HG03432 (cell line): ENCODE measurements around the gene FGF12.

Source experiments
- ATAC-seq: cut with Tn5 transposase; IDR thresholded peaks from one replicate; pipeline ENCODE4 v1.9.1; 2021; ENCODE audit warnings: mild to moderate bottlenecking, moderate library complexity; ENCODE audit not compliant: unreplicated experiment

Gene FGF12

DNA sequence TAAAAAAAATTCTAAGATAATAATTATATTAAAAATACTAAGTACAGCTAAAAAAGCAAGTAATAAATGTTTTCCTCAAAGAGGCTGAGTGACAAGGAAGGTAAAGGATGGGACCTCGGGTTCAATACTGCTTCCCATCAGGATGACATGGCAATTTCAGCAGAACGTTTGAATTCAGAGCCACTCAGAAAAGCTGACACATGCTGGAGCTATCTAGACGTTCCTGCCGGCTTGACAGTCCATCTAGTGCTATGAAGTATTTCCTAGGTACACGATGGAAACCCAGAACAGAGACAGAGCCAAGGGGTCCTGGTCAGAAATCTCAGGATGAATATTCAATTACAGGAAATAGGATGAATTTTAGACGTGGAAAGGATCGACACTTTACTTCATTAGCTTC is 361.8 kb downstream of the FGF12 start:
- no peak for ATAC-seq

DNA sequence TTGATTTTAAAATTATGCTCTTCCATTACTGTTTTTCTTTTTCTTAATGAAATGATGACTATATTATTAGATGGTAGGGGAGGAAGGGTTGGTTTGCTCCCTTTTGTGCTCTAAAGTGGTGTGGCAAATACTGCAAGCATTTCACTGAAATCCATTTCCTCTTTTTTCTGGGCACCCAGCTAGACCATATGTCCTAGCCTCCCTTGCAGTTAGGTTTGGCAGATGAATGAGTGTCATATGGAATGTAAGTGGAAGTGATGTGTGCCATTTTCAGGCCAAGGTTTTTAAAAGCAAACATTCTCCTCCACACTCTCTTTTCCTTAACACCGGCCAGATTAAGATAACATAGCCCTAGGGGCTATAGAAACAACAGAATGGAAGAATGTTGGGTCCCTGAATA is 363.0 kb downstream of the FGF12 start:
- no peak for ATAC-seq

DNA sequence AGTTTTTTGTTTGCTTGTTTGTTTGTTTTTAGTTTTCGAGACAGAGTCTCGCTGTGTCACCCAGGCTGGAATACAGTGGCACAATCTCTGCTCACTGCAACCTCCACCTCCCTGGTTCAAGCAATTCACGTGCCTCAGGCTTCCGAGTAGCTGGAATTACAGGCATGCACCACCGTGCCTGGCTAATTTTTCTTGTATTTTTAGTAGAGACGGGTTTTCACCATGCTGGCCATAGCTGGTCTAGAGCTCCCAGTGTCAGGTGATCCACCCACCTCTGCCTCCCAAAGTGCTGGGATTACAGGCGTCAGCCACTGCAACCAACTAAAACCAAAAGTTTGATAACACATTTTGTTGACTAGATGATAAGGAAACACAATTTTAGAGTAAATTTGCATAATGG is 372.7 kb downstream of the FGF12 start:
- ATAC-seq = no peak

DNA sequence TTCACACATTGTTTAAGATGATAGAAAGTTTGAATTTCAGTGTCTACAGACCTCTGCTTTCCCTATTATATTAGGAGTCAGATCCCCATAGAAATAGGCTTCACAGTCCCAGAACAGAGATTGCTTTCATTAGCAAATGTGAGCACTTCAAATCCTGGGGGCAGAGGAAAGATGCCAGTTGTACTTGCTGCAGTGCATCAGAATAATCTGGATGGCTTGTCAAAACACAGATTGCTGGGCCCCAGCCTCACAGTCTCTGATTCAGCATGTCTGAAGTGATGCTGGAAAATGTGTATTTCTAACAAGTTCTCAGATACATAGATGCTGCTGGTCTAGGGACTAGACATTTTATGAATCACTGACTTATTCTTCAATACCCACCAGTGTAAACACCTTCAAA is 375.2 kb downstream of the FGF12 start:
- ATAC-seq = no peak

DNA sequence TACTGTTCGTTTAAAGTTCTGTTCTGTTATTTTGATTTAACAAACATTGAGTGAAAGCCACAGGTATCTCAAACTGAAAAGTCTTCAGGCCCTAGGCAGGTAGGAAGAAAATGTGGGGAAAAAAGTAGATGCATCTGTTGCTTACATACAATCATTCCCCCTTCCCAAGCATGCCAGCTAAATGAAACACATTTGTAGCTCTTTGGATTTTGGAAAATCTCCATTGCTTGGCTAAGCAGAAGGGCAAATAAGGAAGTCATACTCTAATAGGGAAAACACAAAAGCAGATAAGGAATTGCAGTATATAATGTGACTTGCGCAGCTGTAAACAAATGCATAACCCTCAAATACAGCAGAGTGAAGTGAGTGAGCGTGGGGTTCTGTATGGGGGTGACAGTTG is 375.9 kb downstream of the FGF12 start:
- no peak for ATAC-seq

DNA sequence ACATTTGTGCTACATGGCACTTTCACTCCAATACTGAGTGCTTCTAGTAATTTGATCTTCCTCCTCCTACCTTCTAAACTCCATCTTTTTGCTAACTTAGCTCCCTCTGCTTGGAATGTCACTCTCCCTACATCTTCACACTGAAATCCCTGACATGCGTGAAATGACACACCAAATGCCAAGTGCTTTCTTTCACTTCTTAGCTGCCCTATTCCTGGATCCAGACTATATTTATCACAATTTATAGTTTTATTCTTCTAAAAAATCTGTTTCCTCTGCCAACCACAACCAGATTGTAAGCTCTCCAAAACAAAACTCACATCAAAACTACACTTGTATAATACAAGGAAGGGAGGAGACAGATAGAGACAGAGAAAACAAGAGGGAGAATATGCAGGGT is 387.3 kb downstream of the FGF12 start:
- no peak for ATAC-seq

DNA sequence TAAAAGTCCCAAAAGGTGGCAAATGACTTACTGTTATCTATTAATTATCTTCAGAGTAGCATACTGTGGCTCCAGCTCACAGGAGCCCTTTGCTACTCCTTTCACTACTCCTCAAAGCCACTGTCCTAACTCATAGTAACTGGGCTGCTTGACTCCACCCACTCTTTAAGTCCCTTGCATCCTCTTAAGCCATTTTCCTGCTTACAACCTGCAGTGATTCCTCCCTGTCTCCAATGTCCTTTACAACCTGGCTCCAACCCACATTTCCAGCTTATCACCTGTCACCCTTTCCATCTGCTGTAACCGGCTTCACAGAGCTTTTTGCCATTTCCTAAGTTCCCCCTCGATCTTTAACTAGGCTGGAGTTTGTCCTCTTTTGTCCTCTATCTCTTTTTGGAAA is 388.1 kb downstream of the FGF12 start:
- ATAC-seq = no peak

DNA sequence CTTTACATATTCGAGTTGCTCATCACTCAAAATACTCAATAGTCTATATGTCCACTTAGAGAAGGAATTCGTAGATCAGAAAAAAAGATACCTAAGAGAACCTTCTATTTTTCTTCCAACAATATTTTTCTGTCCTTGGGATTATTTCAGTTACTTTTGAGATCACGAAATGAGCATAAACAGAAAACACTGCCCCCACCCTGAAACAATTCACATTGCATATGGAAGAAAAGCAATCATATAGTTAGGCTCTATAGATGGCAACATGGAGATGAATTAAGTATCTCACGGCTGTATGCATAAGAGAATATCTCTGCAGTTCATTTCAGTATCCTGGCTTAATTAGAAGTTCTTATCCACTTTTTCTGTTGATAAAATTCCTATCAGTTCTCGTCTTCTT is 391.1 kb downstream of the FGF12 start:
- ATAC-seq = no peak

DNA sequence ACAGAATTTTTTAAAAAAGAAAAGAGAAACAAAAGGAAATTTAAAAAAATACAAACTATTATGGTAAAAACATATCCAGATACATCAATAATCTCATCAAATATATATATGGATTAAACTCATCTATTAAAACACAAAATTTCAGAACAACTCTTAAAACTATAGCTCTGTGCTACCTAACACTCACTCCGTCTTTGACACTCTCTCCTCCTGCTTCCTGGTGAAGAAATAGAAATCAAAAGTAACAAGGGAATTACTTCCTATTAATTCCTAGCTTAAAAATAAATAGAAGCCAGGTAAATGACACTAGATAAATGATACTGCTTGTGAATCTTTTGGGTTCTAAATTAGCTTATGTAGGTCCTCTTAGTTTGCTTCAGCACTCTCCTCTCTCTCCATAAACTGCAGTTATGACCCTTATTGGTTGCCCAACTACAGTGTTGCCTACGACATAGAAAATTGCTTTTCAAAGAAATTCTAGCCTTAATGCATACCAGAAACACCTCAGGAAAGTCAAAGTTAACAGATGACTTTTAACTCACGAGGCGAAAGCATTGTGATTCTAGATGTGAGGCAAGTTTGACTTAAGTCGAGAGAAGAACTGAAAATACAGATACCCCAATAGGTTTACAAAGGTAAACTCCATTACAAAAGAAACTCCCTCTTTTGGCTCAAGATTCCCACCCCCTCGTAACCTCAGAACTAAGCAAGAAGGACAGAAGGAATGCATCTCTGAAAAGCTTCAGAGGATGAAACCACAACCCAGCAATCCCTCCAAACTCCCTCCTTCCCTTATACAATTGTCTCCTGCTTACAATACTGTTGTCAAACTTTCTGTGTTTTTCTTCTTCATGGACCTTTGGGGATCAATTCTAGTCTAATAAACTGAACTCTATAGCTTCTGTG is 394.7 kb downstream of the FGF12 start:
- no peak for ATAC-seq

DNA sequence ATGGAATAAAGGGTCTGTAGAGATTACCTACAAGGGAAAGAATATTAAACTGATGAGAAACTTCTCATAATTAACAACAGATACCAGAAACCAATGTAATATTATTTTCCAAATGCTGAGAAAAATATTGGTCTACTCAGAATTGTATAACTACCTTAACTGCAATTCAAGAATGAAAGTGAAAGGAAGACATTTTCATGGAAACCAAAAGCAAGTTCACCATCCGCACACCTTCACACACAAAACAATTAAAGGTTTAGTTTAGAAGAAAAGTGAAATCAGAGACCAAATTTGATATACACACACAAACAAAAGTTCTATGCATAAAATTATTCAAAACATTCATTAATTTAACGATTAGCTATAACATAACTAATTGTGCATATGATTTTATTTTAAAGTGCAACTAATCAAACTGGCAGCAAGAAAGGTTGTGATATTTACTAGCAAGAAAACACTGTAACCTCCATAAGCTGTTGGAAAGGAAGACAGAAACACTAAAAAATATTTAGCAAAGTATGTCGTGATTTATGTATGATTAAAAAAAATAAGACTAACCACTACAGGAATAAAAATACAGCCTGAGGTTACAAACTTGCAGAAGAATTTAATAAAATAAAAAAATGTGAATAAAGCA is 395.5 kb downstream of the FGF12 start:
- ATAC-seq = peak; percentile 71

DNA sequence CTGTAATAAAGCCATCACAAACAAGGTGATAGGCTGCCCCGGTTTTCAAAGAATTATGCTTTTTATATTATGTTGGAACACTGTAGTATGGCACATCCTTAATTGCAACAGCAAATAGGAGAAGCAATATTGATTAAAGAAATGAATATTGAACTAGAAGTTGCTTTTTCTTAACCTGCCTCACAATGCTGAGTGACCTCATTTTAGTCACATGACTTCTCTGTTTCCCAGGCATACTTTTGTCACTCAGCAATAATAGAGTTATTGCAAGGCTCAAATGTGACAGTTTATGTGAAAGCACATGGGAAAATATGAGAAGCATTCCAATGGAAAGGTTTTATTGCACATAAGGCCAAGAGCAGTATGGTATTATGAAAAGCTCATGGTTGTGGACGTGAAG is 400.7 kb downstream of the FGF12 start:
- no peak for ATAC-seq

DNA sequence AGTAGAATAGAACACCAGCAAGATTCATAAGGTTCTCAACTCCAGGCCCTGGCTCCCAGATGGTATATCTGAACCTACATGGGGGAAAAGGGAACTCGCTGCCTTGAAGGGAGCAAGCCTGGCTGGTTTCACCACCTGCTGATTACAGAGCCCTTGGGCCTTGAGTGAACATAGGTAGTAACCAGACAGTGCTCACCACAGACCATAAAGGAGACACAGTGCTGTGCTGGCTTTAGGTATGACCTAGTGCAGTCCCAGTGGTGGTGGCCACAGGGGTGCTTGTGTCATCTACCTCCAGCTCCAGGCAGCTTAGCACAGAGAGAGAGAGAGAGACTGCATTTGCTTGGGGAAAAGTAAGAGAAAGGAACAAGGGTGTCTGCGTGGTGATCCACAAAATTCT is 409.8 kb downstream of the FGF12 start:
- no peak for ATAC-seq

DNA sequence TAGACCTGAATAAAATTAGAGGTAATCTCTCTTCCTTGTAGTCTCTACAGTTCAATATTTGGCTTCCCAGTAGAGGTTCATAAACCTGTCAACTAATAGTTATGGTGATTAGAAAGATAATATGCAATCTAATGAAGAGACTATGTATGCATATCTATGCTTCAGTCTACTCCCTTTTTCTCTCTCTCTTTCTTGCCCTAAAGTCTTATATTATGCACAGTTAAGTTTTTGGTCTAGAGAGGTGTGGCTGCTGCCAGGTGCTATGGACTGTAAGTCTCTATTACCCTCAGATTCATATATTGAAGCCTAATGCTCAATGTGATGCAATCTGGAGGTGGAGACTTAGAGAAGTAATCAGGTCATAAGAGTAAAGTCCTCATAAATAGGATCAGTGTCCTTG is 413.7 kb downstream of the FGF12 start:
- ATAC-seq = no peak

DNA sequence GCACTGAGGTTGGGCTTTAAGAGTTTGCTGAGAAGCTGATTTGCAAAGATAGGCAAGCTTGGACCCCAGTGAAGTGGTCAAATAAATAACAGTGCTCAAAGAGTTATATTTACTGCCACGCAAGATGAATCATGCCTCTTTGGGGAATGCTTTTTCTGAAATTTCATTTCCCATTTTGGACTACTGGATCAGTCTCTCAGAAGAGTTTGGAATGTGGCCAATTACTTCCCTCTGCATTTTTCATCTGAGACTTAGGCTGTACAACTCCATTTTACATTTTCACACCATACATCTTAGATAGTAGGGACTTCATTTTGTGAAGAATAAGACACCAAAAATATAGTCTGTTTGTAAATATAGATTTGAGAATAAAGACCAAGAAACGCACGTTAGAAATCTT is 419.7 kb downstream of the FGF12 start:
- no peak for ATAC-seq

DNA sequence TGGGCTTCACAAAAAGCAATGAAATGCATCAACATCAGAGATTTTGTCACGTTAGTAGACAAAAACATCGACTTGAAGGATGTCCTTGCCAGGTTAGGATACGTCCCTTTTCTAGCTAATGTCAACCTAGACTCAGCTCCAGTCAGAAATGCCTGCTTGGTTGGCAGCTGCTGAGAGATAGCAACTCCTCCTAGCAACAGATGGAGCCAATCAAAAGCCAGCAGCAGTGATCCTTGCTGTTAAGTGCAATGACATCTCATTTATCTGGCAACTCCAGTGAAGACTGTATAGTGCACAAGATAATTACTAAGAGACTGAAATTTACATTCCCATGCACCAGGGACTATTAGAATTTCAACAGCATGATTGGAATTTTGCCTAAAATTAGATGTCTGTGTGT is 424.1 kb downstream of the FGF12 start:
- ATAC-seq = no peak

DNA sequence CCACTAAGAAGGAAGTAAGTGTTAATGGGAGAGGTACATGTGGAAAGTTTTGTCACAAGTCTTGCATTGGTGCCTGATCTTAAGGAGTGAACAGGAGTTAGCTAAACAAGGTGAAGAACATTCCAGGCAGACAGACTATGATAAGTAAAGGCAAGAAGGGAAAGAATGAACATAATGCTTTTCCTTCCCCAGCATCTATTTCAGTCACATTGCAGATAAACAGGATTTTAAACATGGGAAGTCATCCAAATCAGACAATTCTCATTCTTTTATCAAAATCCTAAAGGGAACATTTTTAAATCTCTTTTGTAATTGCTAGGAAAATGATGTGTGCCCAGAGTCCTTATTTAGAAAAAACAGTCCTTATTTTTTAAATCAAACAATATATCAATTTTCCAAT is 424.6 kb downstream of the FGF12 start:
- no peak for ATAC-seq

DNA sequence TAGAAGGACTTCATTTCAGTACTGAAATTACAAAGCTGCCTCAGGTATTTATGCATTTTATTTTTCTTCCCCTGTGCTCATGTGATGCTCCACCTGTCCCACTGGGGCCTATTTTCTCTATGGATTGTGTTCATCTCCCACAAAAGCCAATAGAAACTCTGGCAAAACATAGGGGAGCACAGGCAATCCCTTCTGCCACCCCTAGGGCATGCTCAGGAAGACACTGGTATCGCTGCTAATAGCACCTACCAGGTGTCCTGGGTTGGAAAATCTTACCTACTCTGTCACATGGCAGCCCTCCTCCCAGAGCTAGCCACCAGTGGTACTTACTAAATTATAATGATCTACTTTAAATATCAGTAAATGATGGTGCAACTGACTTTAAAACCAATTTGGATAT is 427.4 kb downstream of the FGF12 start:
- no peak for ATAC-seq

DNA sequence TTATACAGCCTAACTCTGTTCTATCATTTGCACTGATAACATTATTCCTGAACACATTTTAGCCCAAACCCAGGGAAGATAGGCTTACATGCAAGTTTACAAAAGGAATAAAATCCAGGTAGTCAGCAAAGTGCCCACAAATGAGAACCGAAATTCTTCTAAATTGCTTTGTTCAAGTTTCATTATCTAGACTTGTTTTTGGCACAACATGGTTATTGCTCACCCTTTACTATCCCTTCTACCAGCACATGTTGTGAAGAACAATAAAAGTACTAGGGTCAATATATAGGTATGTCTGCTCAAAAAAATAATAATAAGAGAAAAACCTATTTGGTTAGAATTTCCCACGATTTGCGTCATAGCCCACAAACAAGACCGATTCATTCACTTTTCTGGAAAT is 430.5 kb downstream of the FGF12 start:
- no peak for ATAC-seq

DNA sequence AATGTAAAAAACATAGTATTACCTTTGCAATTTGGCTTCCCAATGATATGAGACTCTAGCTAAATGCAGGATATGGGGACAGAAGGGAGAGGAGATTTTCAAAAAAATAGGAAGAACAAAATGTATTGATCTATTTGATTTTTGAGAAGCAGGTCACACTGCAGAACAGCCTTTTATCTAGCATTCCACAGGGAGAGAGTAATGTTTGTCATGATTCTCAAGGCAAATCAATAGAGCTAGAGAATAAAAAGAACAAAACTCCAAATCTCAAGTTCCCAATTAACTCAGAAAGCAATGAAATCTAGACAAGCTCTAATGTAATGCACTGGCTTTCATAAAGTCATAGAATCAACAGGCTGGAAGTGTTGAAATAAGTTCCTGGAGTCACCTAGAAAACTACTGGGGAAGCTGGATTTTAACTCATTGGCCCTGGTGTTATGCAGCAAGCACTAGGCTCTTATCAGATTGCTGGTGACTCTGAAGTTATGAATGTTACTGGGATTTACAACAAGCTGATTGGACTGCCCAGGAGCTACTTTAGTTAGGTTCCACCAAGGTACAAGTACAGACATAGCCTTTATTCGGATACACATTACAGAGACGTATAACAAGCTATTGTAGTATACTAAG is 442.8 kb downstream of the FGF12 start:
- no peak for ATAC-seq

DNA sequence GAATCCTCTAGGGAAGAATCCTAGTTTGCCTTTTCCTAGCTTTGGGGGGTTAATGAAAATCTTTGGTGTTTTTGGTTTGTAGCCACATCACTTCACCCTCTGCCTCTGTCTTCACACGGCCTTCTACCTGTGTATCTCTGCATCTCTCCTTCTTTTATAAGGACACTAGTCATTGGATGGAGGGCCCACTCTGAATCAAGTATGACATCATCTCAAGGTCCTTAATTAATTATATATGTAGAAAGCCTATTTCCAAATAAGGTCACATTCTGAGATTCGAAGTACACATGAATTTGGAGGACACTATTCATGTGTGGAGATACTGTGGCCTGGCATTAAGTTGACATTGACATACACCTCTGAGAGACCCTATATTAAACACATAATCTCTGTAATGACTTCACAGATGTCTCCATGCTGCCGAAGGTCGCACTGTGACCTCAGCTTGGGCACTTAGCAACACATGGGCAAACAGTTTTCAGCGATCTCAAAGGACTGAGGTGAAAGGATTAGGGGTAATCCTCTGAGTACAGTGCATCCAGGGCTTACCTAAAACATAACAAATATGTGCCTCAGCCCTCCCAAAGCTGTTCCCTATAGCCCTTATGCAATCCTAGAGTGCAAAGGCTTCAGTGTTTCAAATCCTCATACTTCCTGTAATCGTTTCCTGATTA is 446.0 kb downstream of the FGF12 start:
- no peak for ATAC-seq

DNA sequence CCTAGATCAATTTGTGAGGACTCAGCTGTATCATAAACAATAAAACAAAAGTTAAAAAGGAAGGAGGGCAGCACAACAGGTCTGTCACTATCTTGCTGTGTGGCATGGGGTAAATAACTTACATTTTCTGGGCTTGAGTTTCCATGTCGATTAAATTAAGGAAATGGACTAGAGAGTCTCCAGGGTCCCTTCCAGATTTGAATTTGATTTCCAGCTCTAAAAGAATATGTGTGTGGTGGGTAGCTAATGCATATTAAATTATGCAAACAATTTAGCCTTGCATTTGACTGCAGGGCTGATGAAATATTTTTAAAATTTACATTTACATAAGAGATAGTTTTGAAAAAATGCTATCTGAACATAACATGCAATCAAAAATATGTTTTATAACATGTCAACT is 447.7 kb downstream of the FGF12 start:
- ATAC-seq = no peak

DNA sequence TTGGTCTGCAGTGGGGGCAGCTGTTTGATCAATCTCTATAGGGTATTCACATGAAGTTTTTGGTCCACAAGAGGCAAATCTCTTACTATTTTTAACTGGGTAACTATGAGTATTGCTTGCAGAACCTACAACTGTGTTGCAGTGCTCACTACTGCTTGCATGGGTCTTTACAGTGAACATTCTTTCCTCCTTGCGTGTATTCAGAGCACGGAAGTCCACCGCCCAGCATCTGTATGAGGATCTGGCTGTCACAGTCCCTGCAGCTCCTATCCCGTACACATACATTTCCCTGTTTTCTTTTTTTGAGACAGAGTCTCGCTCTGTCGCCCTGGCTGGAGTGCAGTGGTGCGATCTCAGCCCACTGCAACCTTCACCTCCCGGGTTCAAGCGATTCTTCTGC is 449.9 kb downstream of the FGF12 start:
- no peak for ATAC-seq
